NCI-H1092 treated with DMSO at 0.1 percent for 48 hours (cell line): Measurements from ENCODE around the gene ZNF12.
"Not testable (repeated sequence)": the region's sequence is repeated elsewhere in the genome, so short reads cannot be mapped to it uniquely, and the experiment has no call there.

ENCODE experiments used
- DNase-seq: peaks from one replicate; lab custom pipeline; 2025; lab: John Stamatoyannopoulos, UW

ZNF12 gene

GRCh38 chr7:6691609-6692106, 15.1 kb downstream of the ZNF12 start:
- no peak for DNase-seq

GRCh38 chr7:6691103-6691502, 15.6 kb downstream of the ZNF12 start:
- no peak for DNase-seq

GRCh38 chr7:6680146-6680545, 26.6 kb downstream of the ZNF12 start:
- DNase-seq, result no peak

- DNase-seq, result no peak
These were observed 30.8 kb downstream of the ZNF12 start for GRCh38 chr7:6675807-6676405.

GRCh38 chr7:6670851-6671250, 35.9 kb downstream of the ZNF12 start:
- DNase-seq, result not testable (repeated sequence)

- DNase-seq, result no peak
These were observed 48.0 kb downstream of the ZNF12 start for GRCh38 chr7:6658618-6659345.

GRCh38 chr7:6656413-6656812, 50.3 kb downstream of the ZNF12 start:
- no peak for DNase-seq

- no peak for DNase-seq
These were observed 50.9 kb downstream of the ZNF12 start for GRCh38 chr7:6655636-6656385.

GRCh38 chr7:6654842-6655610, 51.7 kb downstream of the ZNF12 start:
- DNase-seq, result no peak

- no peak for DNase-seq
These were observed 52.5 kb downstream of the ZNF12 start for GRCh38 chr7:6654113-6654841.

GRCh38 chr7:6653071-6654003, 53.4 kb downstream of the ZNF12 start:
- DNase-seq, result no peak

GRCh38 chr7:6652446-6653011, 54.2 kb downstream of the ZNF12 start:
- DNase-seq, result no peak

- DNase-seq, result no peak
These were observed 54.8 kb downstream of the ZNF12 start for GRCh38 chr7:6651851-6652445.

GRCh38 chr7:6650521-6651011, 56.2 kb downstream of the ZNF12 start:
- DNase-seq, result no peak

- no peak for DNase-seq
These were observed 56.7 kb downstream of the ZNF12 start for GRCh38 chr7:6650086-6650485.

GRCh38 chr7:6649241-6649961, 57.3 kb downstream of the ZNF12 start:
- DNase-seq, result no peak

GRCh38 chr7:6648815-6649104, 58.0 kb downstream of the ZNF12 start:
- DNase-seq, result no peak

- DNase-seq, result no peak
These were observed 58.5 kb downstream of the ZNF12 start for GRCh38 chr7:6648066-6648814.
